Stomach smooth muscle (tissue), 2 donors: Measurements from ENCODE around the gene CAMK2D.

Experiments
- H3K27ac ChIP-seq: one replicate; pipeline ENCODE4 v1.7.0; 2013; ENCODE audit warnings: mild to moderate bottlenecking, low read length, inconsistent platforms
- H3K27me3 ChIP-seq, 2 donors: one replicate each; pipeline ENCODE4 v1.7.0; 2013; ENCODE audit warnings: low read length in 2 of 2; ENCODE audit not compliant: insufficient read depth in 2 of 2, control insufficient read depth in 1 of 2
- H3K36me3 ChIP-seq, 2 donors: one replicate each; pipeline ENCODE4 v1.7.0; 2013; ENCODE audit warnings: low read length in 2 of 2; ENCODE audit not compliant: control insufficient read depth in 2 of 2, insufficient read depth in 2 of 2
- H3K4me1 ChIP-seq: one replicate; pipeline ENCODE4 v1.7.0; 2013; ENCODE audit warnings: low read length; ENCODE audit not compliant: control insufficient read depth, insufficient read depth
- H3K4me3 ChIP-seq, 2 donors: one replicate each; pipeline ENCODE4 v1.7.0; 2013; ENCODE audit warnings: low read length in 2 of 2
- H3K9ac ChIP-seq, 2 donors: one replicate each; pipeline ENCODE4 v1.7.0; 2013; ENCODE audit warnings: low read length in 2 of 2, mild to moderate bottlenecking in 1 of 2
- H3K9me3 ChIP-seq, 2 donors: one replicate each; pipeline ENCODE4 v1.7.0; 2013; ENCODE audit warnings: low read length in 2 of 2; ENCODE audit not compliant: control insufficient read depth in 2 of 2
- donor health status: healthy.
- donor health status: Pancreatic carcinoma.

Gene CAMK2D

GRCh38 chr4:113750296-113750695, 11.2 kb downstream of the CAMK2D start:
- Histone ChIP-seq H3K9ac (no peak overlapping the region), H3K9me3 (no peaks in the 10 kb centered on the region), H3K27me3 (no peaks in the 10 kb centered on the region), H3K4me1 (no peaks in the 10 kb centered on the region), H3K36me3 (no peaks in the 10 kb centered on the region), H3K27ac (no peak overlapping the region), H3K4me3 (no peak overlapping the region)

GRCh38 chr4:113749178-113749577, 12.4 kb downstream of the CAMK2D start:
- Histone ChIP-seq H3K4me3 (no peak overlapping the region), H3K4me1 (no peaks in the 10 kb centered on the region), H3K9ac (no peak overlapping the region), H3K9me3 (no peaks in the 10 kb centered on the region), H3K27ac (no peak overlapping the region), H3K27me3 (no peaks in the 10 kb centered on the region), H3K36me3 (no peaks in the 10 kb centered on the region)

- Histone ChIP-seq H3K9ac (no peak overlapping the region), H3K27ac (no peak overlapping the region), H3K36me3 (no peaks in the 10 kb centered on the region)
Measured at GRCh38 chr4:113747949-113748348, 13.6 kb downstream of the CAMK2D start.

GRCh38 chr4:113745711-113746110, 15.8 kb downstream of the CAMK2D start:
- Histone ChIP-seq H3K36me3 (no peaks in the 10 kb centered on the region), H3K27me3 (no peaks in the 10 kb centered on the region), H3K9ac (no peak overlapping the region), H3K4me1 (no peaks in the 10 kb centered on the region), H3K9me3 (no peaks in the 10 kb centered on the region), H3K27ac (no peak overlapping the region), H3K4me3 (no peak overlapping the region)

More at GRCh38 chr4:113747949-113748348, 13.6 kb downstream of the CAMK2D start:
- Histone ChIP-seq H3K4me3 (no peak overlapping the region), H3K27me3 (no peaks in the 10 kb centered on the region), H3K4me1 (no peaks in the 10 kb centered on the region), H3K9me3 (no peaks in the 10 kb centered on the region)

GRCh38 chr4:113744667-113745240, 16.8 kb downstream of the CAMK2D start:
- no peaks in the 10 kb centered on the region for H3K27me3 ChIP-seq
- H3K27ac ChIP-seq = no peak overlapping the region
- no peak overlapping the region for H3K4me3 ChIP-seq
- H3K4me1 ChIP-seq = no peaks in the 10 kb centered on the region
- H3K36me3 ChIP-seq = no peaks in the 10 kb centered on the region
- H3K9me3 ChIP-seq = no peaks in the 10 kb centered on the region
- H3K9ac ChIP-seq = no peak overlapping the region

GRCh38 chr4:113743690-113744089, 17.8 kb downstream of the CAMK2D start:
- no peaks in the 10 kb centered on the region for H3K36me3 ChIP-seq
- H3K27me3 ChIP-seq = no peaks in the 10 kb centered on the region
- H3K9ac ChIP-seq = no peak overlapping the region
- no peaks in the 10 kb centered on the region for H3K4me1 ChIP-seq
- no peaks in the 10 kb centered on the region for H3K9me3 ChIP-seq
- no peak overlapping the region for H3K4me3 ChIP-seq
- H3K27ac ChIP-seq = no peak overlapping the region

- no peaks in the 10 kb centered on the region for H3K27me3 ChIP-seq
- no peaks in the 10 kb centered on the region for H3K9me3 ChIP-seq
- H3K4me3 ChIP-seq = no peak overlapping the region
- no peak overlapping the region for H3K9ac ChIP-seq
- no peaks in the 10 kb centered on the region for H3K4me1 ChIP-seq
- H3K36me3 ChIP-seq = no peaks in the 10 kb centered on the region
- H3K27ac ChIP-seq = no peak overlapping the region
Measured at GRCh38 chr4:113742643-113743042, 18.9 kb downstream of the CAMK2D start.

- no peaks in the 10 kb centered on the region for H3K27me3 ChIP-seq
- H3K4me3 ChIP-seq = no peak overlapping the region
- H3K27ac ChIP-seq = no peak overlapping the region
Measured at GRCh38 chr4:113741956-113742355, 19.6 kb downstream of the CAMK2D start.

GRCh38 chr4:113740857-113741379, 20.6 kb downstream of the CAMK2D start:
- H3K4me3 ChIP-seq = no peak overlapping the region
- no peaks in the 10 kb centered on the region for H3K27me3 ChIP-seq
- H3K27ac ChIP-seq = no peak overlapping the region
- H3K4me1 ChIP-seq = no peaks in the 10 kb centered on the region
- H3K9me3 ChIP-seq = no peaks in the 10 kb centered on the region
- no peak overlapping the region for H3K9ac ChIP-seq
- no peaks in the 10 kb centered on the region for H3K36me3 ChIP-seq

More at GRCh38 chr4:113741956-113742355, 19.6 kb downstream of the CAMK2D start:
- Histone ChIP-seq H3K9me3 (no peaks in the 10 kb centered on the region), H3K9ac (no peak overlapping the region), H3K4me1 (no peaks in the 10 kb centered on the region), H3K36me3 (no peaks in the 10 kb centered on the region)

GRCh38 chr4:113739197-113739596, 22.3 kb downstream of the CAMK2D start:
- Histone ChIP-seq H3K9me3 (no peaks in the 10 kb centered on the region), H3K4me1 (no peaks in the 10 kb centered on the region), H3K27ac (no peak overlapping the region), H3K27me3 (no peaks in the 10 kb centered on the region), H3K9ac (no peak overlapping the region), H3K4me3 (no peak overlapping the region), H3K36me3 (no peaks in the 10 kb centered on the region)

GRCh38 chr4:113738251-113738650, 23.3 kb downstream of the CAMK2D start:
- Histone ChIP-seq H3K27me3 (no peaks in the 10 kb centered on the region), H3K27ac (no peak overlapping the region), H3K36me3 (no peaks in the 10 kb centered on the region), H3K9me3 (no peaks in the 10 kb centered on the region), H3K9ac (no peak overlapping the region), H3K4me1 (no peaks in the 10 kb centered on the region), H3K4me3 (no peak overlapping the region)
